GM12892 (cell line): ENCODE data around the gene RNF126.
"Not testable (repeated sequence)": the region's sequence is repeated elsewhere in the genome, so short reads cannot be mapped to it uniquely, and the experiment has no call there.

Experiments used
- DNase-seq: peaks from one replicate; pipeline ENCODE4 v3.0.0; 2011; ENCODE audit not compliant: insufficient read length
- FAIRE-seq: peaks from 2 replicates; lab custom pipeline; 2011; peaks lifted over from hg19 to GRCh38; lab: Jason Lieb, UNC
- POLR2A ChIP-seq: IDR thresholded peaks from 2 replicates; pipeline ENCODE4 v1.6.1; 2011; ENCODE audit warnings: low read depth, low read length, control low read depth
- POLR2AphosphoS5 ChIP-seq: IDR thresholded peaks from 2 replicates; pipeline ENCODE4 v1.6.1; 2011; ENCODE audit warnings: low read depth, low read length, control low read depth
- TAF1 ChIP-seq: IDR thresholded peaks from 2 replicates; pipeline ENCODE4 v1.6.1; 2011; ENCODE audit warnings: low read depth, mild to moderate bottlenecking, control low read depth, low read length, borderline replicate concordance

RNF126 gene

DNA sequence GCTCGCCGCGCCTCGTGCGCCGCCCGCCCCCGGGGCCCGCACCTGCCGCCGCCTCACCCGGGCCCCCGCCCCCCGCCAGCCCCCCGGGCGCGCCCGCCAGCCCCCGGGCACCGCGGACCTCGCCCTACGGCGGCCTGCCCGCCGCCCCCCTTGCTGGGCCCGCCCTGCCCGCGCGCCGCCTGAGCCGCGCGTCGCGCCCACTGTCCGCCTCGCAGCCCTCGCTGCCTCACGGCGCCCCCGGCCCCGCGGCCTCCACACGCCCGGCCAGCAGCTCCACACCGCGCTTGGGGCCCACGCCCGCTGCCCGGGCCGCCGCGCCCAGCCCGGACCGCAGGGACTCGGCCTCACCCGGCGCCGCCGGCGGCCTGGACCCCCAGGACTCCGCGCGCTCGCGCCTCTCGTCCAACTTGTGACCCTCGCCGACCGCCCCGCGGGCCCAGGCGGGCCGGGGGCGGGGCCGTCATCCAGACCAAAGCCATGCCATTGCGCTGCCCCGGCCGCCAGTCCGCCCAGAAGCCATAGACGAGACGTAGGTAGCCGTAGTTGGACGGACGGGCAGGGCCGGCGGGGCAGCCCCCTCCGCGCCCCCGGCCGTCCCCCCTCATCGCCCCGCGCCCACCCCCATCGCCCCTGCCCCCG lies 46.8 kb downstream of the RNF126 start:
- DNase-seq (no peak), FAIRE-seq (no peak)
- no peak for TF ChIP-seq POLR2AphosphoS5
- no peak for TF ChIP-seq TAF1
- no peak for TF ChIP-seq POLR2A

DNA sequence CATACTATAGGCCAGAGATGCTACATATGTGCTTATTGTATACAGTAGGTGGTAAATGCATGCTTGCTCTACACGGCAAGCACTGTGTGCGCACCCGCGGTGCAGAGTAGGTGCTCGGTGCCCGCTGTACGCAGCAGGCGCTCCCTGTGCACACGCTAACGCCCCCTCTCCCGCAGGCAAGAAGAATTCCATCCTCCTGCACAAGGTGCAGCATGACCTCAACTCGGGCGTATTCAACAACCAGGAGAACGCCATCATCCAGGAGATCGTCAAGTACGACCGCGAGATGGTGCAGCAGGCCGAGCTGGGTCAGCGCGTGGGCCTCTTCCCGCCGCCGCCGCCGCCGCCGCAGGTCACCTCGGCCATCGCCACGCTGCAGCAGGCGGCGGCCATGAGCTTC lies 47.4 kb downstream of the RNF126 start:
- no peak for TF ChIP-seq TAF1
- no peak for TF ChIP-seq POLR2AphosphoS5
- TF ChIP-seq POLR2A = no peak
- DNase-seq (no peak), FAIRE-seq (no peak)

DNA sequence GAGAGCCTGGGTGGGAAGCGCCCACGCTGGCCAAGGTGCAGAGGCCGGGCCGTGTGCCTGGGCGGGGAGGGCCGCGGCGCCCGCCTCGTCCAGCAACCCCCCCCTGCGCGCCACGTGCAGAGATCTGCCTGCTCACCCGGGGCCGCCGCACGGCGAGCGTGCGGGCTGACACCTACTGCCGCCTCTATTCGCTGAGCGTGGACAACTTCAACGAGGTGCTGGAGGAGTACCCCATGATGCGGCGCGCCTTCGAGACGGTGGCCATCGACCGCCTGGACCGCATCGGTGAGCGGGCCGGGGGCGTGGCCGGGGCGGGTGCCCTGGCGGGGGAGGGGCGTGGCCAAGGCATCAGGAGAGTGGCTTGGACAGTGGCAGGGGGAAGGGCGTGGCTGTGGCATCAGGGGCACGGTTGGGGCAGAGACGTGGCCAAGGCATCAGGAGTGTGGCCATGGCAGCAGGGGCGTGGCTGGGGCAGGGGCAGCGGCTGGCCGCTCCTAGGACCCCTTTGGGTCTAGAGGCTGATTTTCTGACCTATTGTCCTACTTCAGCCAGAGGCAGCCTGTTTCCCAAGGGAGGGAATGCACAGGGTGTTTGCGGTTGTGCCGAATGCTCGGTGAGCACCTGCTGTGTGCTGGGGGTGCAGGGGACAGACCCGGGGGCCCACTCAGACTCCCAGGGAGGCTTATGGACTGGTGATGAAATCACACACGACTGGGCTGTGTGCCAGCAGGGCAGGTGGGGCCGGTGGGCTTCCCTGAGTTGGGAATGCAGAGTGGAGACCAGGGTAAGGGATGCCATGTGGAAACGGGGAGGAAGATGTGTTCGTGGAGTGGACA lies 49.1 kb downstream of the RNF126 start:
- DNase-seq (no peak), FAIRE-seq (no peak)
- TF ChIP-seq POLR2AphosphoS5 (no peak), POLR2A (no peak), TAF1 (no peak)

DNA sequence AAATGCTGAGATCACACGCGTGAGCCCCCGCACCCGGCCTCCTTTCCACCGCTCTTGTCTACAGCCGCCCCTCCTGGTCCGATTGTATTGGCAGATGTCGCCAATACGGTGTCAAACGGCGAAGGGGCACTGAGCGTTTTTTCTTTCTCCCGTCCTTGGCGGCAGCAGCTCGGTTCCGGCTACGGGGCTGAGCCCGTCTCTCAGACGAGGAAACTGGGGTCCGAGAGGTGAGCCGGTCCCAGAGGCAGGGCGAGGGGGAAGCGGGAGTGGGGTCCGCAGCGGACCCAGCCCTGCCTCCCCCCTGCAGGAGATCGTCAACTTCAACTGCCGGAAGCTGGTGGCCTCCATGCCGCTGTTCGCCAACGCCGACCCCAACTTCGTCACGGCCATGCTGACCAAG lies 50.1 kb downstream of the RNF126 start:
- FAIRE-seq (no peak), DNase-seq (no peak)
- no peak for TF ChIP-seq POLR2A
- TF ChIP-seq POLR2AphosphoS5 = no peak
- TF ChIP-seq TAF1 = no peak

DNA sequence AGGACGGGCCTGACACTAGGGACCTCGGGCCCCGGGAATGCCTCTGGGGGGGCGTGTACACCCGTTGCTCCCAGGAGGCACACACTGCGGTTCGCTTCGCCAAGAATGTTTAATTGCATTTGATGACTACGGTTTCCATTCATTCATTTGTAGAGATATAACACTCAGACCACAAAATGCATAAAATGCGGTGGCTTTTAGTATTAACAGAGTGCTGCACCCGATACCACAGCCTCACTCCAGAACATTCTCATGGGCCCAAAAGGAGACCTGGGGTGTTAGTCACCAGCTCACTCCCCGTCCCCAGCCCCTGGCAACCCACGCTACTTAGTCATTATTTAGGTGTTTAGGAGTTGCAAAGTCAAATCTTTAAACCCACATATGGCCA lies 51.5 kb downstream of the RNF126 start:
- no peak for DNase-seq
- no peak for FAIRE-seq
- TF ChIP-seq POLR2AphosphoS5 (no peak), TAF1 (no peak), POLR2A (no peak)

DNA sequence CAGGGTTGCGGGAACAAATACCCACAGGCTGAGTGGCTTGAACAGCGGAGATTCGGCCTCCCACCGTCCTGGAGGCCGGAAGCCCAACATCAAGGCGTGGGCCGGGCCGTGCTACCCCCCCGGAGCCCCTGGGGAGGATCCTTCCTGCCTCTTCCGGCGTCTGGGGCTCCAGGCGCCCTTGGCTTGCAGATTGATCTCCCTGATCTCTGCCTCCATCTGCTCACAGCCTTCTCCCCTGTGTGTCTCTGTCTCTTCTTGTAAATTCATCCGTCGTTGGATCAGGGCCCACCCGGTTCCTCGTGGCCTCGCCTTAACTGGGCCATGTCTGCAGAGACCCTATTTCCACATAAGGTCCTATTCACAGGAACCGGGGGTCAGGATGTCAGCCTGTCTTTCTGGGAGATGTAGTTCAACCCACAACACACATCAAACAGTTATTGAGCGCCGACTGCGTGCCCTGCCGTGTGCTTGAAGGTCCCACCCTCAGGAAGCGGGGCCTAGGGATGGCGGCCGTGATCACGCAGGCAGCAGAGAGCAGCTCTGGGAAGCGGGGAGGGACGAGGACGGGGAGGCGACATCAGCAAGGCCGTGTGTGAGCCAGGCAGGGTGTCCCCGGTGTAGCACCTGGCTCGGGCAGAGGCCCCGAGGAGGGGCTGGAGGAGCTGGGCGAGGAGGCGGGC lies 52.1 kb downstream of the RNF126 start:
- FAIRE-seq (peak; percentile 74), DNase-seq (peak; percentile 74)

DNA sequence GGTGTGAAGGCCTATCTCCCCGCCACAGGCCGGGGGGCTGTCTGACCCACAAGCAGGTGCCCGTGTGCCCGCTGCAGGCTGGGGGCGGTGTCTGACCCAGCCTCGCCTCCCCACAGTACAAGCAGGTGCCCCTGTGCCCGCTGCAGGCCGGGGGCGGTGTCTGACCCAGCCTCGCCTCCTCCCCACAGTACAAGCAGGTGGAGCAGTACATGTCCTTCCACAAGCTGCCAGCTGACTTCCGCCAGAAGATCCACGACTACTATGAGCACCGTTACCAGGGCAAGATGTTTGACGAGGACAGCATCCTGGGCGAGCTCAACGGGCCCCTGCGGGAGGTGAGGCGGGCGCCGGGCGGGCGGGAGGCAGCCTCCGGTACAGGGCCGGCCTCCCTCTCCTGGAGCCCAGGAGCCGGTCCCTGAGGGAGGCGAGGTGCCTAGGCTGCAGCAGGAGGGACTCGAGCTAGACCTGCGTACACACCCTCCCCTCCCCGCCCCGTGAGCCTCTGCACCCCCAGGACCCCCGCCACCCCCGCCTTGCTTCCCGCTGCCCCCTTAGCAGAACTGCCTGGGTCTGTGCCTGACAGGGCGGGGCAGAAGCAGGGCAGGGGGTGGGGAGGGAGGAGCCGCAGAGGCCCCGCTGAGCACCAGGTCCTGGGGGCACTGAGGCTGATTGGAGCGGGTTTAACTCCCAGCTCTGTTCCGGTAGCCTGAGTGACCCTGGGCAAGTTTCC lies 52.8 kb downstream of the RNF126 start:
- TF ChIP-seq TAF1 (no peak), POLR2A (no peak), POLR2AphosphoS5 (no peak)
- DNase-seq (no peak), FAIRE-seq (peak; percentile 17)

More for the DNA sequence above, 52.1 kb downstream of the RNF126 start:
- no peak for TF ChIP-seq POLR2AphosphoS5
- 0 out of 2 replicates have a peak, but pooled peaks have one; percentile 21 for TF ChIP-seq TAF1

DNA sequence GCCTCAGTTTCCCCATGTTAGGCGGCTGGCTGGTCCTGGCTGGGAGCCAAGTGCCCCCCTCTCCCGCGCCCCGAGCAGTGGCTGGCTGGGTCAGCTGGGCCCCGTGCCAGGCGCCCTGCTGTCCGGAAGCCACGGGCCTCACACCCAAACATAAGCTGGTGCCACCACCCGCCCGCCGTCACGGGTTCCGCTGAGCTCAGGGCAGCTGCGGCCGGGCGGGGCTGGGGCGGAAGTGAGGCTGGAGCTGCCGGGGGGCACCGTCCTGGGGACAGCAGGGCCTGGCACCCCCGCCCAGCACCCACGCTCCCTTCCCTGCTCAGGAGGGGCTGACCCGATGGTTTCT lies 54.0 kb downstream of the RNF126 start:
- FAIRE-seq (no peak), DNase-seq (no peak)
- TF ChIP-seq POLR2A (no peak), TAF1 (no peak), POLR2AphosphoS5 (no peak)

DNA sequence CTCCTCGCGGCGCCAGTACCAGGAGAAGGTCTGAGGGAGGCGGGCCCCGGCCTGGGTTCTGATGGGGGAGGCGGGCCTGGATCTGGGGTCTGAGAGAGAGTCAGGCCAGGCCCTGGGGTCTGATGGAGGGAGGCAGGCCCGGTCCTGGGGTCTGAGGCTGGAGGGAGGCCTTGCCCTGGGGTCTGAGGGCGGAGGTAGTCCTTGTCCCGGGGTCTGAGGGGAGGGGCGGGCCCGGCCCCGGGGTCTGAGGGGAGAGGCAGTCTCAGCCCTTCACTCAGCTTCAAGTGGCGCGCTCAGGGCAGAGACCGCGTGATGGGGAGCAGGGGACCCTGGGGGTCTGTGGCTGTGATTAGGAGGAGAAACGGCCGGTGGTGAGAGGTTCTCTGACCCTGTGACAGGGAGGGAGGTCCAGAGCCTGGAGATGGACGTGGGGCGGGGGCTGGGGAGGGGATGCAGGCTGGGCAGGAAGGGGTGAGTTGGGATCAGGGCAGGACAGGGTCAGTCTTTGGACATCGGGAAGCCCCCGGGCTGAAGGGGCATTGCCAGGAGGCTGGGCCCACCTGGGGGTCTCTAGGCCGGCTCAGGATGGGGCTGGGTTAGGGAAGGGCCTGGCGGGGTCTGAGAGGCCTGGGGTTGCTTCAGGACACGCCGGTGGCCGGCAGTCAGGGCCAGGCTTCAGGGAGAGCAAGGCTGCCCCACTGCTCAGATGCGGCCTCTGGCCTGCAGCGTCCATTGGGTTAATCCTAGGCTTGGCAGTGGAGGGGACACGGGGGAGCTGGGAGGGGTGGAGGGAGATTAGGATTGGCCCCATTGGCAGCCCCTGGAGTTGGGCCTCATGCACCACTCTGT lies 54.6 kb downstream of the RNF126 start:
- DNase-seq = no peak
- FAIRE-seq = no peak
- TF ChIP-seq POLR2AphosphoS5 = no peak
- no peak for TF ChIP-seq TAF1
- TF ChIP-seq POLR2A = no peak

DNA sequence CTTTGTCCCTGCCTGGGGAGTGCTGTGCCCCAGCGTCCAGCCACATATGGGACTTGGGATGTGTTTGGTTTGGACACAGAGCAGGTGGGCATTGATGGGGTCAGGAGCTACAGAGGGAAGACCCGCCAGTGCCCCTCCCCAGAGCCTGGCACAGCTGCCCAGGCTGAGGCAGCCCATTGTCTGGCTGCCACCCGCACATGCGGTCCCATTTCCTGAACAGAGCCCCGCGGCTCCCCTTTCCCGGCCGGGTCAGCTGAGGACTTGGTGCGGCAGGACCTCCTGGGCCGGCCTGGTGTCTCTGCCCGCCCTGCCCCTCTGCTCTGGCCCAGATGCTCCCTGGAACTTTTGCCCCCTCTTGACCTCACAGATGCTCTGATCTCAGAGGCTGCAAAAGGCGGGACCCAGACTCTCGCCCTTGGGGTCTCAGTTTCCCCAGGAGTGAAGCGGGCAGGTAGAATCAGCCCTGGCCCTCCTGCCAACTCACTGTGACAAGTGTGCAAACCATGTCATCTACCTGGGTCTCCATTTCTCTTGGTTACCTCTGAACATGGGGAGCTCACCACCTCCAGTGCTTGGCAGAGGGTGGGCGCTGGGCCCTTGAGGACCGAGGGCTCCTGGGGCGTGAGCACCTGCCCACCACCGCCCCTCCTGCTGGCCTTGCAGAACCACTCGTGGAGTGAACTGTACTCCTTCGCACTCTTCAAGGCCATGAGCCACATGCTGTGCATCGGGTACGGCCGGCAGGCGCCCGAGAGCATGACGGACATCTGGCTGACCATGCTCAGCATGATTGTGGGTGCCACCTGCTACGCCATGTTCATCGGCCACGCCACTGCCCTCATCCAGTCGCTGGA lies 55.5 kb downstream of the RNF126 start:
- FAIRE-seq (no peak), DNase-seq (no peak)
- no peak for TF ChIP-seq POLR2AphosphoS5
- TF ChIP-seq POLR2A = no peak
- TF ChIP-seq TAF1 = no peak

DNA sequence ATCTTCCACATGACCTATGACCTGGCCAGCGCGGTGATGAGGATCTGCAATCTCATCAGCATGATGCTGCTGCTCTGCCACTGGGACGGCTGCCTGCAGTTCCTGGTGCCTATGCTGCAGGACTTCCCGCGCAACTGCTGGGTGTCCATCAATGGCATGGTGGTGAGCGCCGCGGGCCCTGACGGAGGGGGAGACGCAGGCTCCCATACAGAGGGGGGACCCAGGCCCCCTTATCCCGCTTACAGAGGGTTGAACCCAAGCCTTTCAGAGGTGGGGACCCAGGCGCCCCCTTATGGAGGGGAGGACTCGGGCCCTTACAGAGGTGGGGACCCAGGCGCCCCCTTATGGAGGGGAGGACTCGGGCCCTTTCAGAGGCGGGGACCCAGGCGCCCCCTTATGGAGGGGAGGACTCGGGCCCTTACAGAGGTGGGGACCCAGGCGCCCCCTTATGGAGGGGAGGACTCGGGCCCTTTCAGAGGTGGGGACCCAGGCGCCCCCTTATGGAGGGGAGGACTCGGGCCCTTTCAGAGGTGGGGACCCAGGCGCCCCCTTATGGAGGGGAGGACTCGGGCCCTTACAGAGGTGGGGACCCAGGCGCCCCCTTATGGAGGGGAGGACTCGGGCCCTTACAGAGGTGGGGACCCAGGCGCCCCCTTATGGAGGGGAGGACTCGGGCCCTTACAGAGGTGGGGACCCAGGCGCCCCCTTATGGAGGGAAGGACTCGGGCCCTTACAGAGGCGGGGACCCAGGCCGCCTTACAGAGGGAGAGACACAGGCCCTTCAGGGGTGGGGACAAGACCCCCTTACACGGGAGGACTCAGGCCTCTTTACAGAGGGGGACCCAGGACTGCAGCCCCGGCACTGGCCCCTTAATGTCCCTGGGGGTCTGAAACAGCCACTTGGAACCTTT lies 57.7 kb downstream of the RNF126 start:
- not testable (repeated sequence) for FAIRE-seq, DNase-seq
